Right lung (tissue), 5 donors: ENCODE data around the gene RBM4. TPM values are rescaled to one million over a fixed set of nuclear protein-coding genes. Genes with fewer than 3 reads are reported as not detected.

Experiments
- DNase-seq, 2 donors: peaks; one replicate each; pipeline ENCODE4 v3.0.0-alpha.2; 2013
- polyA plus RNA-seq, 5 donors: library from polyadenylated mRNA; unstranded; fragments of 120-200 nt; gene quantifications; one replicate each; pipeline versions ENCODE4 v1.2.1 to v1.2.3, GENCODE V29; 2013; ENCODE audit warnings: inconsistent platforms in 1 of 5, low replicate concordance in 1 of 5; ENCODE audit not compliant: insufficient read length in 5 of 5, insufficient read depth in 1 of 5

The RBM4 gene
- polyA plus RNA-seq, 5 donors: 222 to 239 (median 232) TPM

DNA sequence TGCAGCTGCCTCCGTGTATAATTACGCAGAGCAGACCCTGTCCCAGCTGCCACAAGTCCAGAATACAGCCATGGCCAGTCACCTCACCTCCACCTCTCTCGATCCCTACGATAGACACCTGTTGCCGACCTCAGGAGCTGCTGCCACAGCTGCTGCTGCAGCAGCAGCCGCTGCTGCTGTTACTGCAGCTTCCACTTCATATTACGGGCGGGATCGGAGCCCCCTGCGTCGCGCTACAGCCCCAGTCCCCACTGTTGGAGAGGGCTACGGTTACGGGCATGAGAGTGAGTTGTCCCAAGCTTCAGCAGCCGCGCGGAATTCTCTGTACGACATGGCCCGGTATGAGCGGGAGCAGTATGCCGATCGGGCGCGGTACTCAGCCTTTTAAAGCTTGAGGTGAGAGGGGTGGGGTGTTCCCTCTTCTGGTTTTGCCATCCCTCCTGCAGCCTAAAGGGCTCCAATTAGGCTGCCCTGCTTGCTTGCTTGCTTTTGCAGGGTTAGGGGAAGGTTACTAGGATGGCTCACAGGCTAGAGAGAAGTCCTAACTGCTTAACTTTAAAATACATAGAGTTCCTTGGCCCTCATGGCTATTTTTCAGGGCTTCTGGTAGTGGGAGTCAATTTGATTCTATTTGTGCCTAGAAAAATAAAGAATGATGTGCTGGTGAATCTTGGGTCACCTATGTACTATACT, 5.4 kb downstream of the RBM4 start:
- no peak for DNase-seq

DNA sequence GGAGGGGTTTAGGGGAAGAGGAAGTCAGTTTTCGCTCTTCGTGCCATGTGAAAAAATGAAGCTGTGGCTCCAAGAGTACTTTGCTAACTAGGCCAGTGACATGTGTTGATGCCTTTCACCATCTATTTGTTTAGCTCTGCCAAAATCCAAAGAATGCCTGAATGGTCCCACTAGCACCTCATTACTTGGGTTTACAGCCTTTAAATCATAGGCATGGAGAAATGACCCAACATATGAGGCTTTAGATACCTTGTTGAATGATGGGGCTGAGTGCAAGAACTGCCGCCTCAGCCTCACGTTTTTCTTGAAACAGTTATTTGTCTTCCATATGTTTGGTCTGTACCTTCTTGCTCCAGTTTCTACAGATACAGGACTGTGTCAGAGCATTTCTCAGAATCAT, 8.3 kb downstream of the RBM4 start:
- DNase-seq: peak; percentile 43 to 54

DNA sequence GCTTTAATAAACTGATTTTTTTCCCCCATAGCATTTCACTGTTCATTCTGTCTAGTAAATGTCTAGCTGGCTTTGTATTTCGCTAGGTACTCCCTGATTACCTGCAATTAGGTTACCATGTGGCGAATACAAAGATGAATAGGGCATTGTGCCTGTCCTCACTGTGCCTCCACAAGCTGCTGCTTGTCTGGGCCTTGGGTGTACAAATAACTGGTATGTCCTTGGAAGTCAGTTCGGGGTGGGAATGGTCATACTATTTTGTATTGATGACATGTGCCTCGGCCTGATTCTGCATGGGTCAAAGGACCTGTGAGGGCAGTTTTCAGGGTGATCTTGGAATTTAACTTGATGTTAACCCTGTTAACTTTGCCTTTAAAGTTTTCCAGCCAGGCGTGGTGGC, 11.4 kb downstream of the RBM4 start:
- DNase-seq: no peak

DNA sequence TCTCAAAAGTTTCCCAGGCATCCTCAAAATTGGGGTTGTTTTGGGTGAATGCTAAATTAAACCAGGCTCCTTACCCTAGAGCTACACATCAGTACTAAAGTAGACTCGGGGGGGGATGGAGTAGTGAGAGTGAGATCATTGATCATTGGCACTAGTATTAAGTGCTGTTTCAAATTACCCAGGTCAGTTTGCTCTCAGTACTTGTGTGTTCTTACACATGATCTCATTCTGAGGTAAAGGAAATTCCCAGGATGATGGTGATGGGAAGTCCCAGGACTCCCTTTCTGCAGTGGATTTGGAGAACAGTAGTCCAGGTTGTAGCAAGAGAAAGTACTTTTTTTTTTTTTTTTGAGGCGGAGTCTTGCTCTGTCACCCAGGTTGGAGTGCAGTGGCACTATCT, 12.5 kb downstream of the RBM4 start:
- no peak for DNase-seq

DNA sequence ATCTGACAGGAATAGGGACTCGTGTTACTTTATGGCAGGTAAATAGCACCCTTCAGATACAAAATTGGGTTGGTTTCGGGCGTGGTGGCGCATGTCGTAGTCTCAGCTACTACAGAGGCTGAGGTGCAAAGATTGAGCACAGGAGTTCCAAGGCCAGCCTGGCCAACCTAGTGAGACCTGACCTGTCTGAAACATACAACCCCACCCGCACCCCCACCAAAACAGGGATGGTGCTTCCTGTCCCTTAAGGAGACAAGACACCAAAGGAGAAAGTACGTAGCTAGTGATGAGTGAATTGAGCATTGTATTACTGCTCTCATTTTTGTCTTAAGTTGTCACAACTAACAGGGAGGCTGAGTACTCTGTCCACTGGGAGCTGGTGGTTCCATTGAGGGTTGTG, 14.1 kb downstream of the RBM4 start:
- no peak for DNase-seq

DNA sequence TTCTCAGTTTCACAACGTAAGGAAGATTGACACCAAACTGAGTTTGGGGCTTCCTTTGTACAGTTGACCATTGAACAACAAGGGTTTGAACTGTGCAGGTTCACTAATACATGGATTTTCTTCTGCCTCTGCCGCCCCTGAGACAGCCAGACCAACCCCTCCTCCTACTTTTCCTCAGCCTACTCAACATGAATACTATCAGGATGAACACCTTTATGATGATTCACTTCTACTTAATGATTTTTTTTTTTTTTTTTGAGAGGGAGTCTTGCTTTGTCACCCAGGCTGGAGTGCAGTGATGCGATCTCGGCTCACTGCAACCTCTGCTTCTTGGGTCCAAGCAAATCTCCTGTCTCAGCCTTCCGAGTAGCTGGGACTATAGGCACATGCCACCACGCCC, 14.6 kb downstream of the RBM4 start:
- no peak for DNase-seq

DNA sequence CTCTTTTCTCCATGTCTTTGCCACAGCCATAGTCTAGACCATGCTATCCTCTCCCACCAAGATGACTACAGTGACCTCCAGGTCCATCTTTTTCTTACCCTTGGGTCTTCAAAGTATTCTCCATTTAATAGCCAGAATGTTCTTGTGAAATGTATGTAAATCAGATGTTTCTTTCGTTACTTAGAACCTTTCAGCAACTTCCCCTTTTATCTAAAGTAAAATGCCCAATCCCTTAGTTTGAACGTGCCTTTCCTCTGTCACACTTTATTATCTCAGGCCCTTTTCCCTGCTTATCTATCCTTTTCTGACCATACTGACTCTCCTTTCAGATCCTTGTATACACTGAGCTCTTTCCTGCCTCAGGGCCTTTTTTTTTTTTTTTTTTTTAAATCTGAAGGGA, 21.3 kb downstream of the RBM4 start:
- DNase-seq: no peak

DNA sequence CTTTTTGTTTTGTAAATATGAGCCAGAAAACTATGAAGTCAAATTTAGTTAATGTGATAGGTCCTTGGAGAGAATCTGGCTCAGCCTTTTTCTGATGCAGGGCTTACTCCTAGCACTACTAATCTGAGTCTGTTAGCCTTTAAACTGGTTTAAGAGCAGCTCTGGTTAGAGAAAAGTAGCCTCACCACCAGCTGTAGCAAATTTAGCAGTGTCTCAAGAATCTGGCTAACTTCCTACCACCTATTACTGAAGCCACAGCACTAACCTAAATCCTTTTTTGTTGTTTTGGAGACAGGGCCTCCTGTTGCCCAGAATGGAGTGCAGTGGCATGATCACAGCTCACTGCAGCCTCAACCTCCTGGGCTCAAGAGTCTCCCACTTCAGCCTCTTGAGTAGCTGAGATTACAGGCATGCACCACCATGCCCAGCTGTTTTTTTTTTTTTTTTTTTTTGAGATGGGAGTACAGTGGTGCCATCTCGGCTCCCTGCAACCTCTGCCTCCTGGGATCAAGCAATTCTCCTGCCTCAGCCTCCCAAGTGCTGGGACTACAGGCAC, 25.3 kb downstream of the RBM4 start:
- no peak for DNase-seq

DNA sequence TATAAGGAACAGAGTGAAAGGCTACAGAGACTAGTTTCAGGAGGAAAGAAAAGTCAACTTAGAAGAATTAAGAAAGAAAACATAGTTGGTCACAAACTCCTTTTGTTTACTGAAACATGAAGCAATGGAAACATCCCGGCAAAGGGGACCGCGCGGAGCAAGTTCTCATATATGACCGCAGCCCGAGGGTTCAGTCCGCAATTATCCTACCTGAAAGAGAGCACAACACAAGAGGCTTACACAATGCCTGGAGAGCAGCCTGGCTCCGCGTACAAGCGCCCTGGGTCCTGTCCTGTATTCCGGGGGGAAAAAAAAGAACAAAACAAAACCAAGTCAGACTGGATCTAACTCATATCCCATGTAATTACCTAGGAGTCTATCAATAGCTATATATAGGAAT, 26.9 kb downstream of the RBM4 start:
- no peak for DNase-seq

DNA sequence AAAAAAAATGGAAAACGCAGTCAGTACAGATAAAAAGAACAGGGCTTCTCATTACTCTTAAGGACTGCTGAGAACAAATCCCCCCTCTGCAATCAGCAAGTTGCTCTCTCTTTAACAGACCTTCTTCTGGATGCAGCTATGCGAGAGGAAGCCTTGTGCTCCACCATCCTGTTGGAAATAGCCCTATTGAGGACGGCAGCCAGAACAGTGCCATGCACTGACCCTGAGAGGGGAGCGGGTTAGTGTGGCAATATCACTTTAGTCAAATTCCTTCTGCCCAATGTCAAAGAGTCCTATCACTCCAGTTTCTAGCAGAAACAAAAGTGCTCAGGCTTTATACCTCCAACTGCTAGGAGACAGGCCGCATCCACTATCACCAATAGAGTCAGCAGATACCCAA, 32.3 kb downstream of the RBM4 start:
- no peak for DNase-seq

DNA sequence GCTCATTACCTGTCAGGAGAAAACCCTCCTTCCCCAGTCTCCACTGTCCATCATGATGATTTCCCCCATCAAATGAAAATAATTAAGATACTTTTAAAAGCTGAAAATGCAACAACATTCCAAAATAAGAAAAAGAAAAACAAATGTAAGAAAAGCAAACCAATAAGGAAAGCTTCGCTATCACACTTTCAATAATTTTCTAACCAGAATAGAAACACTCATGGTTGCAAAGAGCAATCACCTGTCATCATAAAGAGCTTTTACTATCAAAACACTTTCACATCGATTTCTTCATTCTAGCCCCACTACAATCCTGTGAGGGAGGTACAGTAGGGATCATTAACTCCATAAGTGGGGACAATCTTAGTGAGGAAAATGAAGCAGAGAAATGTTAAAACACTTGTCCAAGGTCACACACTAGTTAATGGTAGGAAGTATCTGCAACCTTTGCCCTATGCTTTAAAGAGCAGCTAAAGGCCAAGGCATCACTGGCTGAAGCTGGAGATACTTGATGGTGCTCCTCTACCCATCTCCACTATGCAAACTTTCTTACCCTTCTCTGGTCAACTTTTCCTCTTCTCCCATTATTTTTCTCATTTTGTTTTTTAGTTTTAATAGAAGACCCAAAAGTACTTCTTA, 36.6 kb downstream of the RBM4 start:
- no peak for DNase-seq

DNA sequence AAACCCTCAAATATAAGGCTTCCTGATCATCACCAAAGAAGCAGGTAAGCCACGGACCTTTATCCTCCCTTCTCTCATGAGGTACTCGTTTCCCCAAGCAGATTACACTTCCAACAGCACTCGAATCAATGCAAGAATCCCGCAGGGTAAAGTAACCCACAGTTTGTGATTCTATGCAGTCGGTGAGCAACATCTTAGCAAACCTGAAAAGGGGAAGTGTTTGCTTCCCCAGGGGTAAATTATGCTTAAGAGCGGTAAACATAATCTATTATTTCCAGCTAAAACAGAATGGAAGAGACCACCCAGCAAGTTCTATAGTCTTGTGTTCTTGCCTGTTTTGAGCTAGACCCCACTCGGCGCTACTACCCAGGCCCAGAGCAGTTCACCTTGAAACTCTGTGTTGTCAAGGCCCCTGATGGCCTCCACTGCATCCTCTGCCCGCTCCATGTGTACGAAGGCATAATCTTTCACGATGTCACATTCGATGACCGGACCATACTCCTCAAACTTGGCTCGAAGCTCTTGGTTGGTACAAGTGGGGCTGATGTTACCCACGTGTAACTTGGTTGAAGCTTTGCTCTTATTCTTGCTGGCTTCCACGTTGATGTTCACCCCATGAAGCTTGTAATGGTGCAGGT, 37.9 kb downstream of the RBM4 start:
- DNase-seq: no peak

DNA sequence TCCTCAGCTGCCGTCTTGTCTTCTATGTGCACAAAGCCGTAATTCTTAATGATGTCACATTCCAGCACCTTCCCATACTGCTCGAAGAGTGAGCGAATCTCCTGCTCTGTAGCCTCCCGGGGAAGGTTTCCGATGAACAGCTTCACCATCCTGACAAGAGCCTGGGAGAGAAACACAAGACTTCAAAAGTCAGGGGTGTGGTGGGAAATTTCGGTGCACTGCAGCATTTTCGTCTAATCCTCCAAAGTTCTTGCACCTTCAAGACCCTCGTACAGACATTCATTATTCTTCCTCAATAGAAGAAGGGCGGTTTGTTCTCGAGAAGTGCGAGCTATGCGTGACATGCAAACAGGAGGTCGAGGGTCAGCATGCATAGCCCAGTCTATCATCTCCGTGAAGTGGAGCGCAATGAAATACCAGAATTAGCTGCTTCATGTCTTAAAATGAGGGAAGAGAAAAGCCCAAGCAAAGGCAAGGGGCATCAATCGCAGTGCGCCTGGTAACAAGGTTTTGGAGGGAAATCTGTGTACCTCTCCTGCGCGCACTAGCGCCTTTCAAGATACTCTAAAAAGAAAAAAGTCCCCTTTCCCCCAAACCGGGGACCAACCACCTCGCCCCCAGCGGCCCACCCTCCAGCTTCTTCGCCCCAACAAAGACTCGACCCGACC, 38.6 kb downstream of the RBM4 start:
- peak in 1 of 2 donors; percentile 23 for DNase-seq

DNA sequence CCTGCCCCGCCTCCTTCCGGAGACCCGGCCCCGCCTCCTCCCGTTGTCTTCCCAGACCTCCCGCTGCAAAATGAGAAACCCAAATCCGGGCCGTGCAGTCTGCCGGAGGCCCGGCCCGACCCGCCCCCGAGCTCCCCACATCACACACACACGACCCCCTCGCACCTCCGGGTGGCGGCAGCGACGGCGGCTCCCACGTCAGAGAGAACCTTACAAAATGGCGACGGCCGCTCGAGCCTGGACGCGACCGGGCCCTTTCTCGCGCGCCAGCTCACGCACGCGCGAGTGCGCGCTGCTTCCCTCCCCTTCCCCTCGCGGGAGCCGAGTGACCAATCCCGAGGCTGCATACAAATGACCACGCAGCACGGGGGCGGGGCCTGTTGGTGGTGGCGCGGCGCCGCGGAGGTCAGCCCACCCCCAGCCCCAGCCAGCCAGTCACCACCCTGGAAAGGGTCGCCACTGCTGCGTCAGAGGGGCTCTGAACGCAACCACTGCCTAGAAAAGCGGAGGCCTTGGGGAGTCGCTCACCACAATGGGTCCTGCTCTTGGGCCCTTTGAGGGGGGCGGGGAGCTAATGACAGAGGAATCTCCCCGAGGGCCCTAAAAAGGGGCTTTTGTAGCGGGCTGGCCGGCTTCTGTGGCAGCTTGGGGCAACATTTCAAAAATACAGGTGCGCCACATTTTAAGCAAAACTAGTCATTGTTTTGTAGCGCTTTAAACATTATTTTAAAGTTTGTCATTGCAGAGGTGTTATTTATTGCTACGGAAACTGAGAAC, 39.3 kb downstream of the RBM4 start, which contains the start of gene RBM4B:
TSS of gene RBM4B (minus strand) at position 289 of the 777 bp plus-strand sequence. CDS start 808 bp downstream, outside the sequence.
- peak; percentile 96 to 97 for DNase-seq

DNA sequence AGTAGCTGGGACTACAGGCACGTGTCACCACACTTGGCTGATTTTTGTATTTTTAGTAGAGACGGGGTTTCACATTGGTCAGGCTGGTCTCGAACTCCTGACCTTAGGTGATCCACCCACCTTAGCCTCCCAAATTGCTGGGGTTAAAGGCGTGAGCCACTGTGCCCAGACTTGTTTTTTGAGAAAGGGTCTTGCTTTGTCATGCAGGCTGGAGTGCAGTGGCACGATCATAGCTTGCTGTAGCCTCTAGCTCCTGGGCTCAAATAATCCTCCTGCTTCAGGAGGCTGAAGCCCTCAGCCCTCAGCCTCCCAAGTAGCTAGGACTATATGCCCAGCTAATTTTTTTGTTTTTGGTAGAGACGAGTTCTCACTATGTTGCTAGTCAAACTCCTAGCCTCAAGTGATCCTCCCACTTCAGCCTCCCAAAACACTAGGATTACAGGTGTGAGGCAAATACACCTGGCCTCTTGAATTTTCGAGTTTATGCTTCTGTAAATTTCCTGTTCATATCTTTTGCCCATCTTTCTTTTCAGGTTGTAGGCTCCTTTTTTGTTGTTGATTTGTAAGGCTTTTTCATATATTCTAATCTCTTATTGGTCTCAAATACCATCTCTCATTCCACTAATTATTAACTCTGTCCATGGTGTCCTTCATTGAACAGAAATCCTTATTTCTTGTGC, 42.6 kb downstream of the RBM4 start:
- DNase-seq: no peak

DNA sequence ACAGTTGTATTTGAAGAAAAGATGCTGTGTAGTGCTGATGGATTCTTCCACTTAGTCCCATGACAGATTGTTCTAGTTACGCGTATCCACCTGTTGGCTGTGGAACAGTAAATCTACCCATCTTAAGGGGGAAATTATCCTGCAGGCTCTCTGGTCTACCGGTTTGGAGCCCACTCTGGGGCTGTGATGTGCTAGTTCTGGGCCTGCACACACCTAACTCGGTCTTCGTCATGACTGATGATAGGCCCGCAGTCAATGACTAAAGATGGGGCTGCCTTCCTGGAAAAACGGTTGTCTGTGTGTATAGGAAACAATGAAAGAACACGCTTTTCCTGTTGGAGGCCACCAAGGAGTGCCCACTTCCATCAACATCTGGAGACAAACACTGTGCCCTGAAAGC, 45.4 kb downstream of the RBM4 start:
- no peak for DNase-seq

DNA sequence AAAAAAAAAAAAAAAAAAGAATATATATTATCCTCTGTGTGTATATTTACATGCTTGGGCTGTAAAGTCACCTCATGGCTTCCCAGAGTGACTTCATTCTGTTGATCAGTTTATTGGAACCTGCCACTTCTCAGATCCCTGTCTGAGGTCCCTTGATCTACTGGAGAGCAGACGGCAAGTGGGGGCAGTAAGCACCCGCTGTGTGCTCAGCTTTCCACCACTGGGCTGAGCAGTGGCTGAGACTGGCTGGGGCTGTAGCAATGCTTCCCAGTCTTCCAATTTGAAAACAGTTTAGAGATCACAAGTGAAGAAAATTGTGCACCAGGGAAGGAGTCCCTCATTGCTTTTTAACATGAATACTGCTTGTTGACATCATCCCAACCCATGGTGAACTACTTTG, 46.1 kb downstream of the RBM4 start:
- no peak for DNase-seq

DNA sequence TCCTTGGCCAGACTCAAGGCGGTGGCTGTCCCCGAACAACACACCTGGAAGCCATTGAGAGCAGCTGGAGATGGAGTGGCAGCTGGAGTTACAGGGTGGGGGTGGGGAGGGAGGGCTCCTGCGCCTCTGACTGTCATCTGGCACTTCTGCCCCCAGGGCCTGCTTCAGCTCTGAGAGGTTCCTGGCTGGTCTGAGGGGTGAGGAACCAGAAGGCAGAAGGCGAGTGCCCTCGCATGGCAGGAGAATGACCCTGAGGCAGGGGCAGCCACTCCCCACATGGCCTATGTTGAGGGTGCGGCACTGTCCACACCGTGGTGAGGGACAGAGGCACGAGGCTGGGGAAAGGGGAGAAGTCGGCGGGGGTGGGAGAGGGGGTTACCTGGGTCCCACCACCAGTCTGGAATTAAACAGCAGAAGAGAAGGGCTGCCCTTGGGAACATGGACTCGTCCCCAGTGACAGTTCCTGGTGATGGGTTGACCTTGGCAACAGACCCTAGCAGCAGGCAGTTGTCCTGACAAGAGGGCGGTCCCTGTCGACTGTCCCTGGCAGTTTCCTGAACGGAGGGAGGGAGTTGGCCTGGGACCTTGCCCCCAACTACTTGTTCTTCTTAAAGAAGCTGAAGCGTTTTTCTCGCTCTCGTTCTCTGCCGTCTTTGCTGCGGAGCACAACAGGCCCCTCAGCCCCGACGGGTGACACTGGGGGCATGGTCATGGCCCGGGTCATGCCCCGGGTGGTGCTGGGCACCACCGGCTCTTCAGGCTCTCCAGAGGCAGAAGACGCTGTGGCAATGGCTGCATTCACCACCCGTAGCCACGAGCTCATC, 47.0 kb downstream of the RBM4 start:
- no peak for DNase-seq

DNA sequence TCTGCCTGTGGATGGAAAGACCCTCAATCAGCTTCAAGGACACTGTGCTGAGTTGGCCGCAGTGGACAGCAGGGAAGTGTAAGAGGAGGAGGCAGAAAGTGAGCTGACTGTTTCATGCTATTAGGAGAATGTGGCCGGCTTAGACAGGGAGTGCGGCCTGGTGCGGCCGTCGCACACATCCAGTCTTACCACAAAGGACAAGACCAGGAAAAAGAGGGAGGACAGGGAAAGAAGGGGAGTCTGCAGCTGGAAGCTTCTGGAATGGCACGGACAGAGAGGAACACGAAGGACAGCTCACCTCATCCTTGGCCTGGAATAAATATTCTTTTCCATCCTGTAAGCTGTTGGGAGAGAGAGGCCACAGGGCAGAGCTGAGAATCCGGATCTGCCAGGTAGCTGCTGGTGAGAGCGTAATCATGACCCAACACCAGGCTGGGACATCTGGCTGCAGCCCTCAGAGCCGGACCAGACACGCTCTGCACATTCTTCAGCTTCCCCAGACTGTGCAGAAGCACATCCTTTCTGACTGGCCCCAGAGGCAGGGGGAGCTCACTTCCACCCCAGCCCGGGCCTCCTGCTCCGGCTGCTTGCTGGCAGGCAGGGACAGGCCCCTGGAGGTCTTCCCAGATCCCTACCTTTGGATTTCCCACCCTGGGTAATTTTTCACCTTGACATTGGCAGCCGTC, 47.7 kb downstream of the RBM4 start:
- no peak for DNase-seq
